GM12892 (cell line): ENCODE results near the gene FANCB.

Experiments
- POLR2A ChIP-seq: IDR thresholded peaks from 2 replicates; pipeline ENCODE4 v1.6.1; 2011; ENCODE audit warnings: low read depth, low read length, control low read depth
- POLR2AphosphoS5 ChIP-seq: IDR thresholded peaks from 2 replicates; pipeline ENCODE4 v1.6.1; 2011; ENCODE audit warnings: low read depth, low read length, control low read depth
- TAF1 ChIP-seq: IDR thresholded peaks from 2 replicates; pipeline ENCODE4 v1.6.1; 2011; ENCODE audit warnings: low read depth, mild to moderate bottlenecking, control low read depth, low read length, borderline replicate concordance

- TF ChIP-seq POLR2A: no peak
- no peak for TF ChIP-seq POLR2AphosphoS5
- TF ChIP-seq TAF1: no peak
Observed at GRCh38 chrX:14851526-14851925, 21.3 kb downstream of the FANCB start.
